Activated naive CD4-positive, alpha-beta T cell treated with anti-CD3 and anti-CD28 coated beads, Interleukin-2, amount 50 U/mL, for 16 hours (primary cell): ENCODE measurements around the gene OR9Q1.
"Not testable (repeated sequence)": the region's sequence is repeated elsewhere in the genome, so short reads cannot be mapped to it uniquely, and the experiment has no call there.

Experiments
- DNase-seq: peaks from one replicate; pipeline ENCODE4 v3.0.0-alpha.2; 2020

The OR9Q1 gene

DNA sequence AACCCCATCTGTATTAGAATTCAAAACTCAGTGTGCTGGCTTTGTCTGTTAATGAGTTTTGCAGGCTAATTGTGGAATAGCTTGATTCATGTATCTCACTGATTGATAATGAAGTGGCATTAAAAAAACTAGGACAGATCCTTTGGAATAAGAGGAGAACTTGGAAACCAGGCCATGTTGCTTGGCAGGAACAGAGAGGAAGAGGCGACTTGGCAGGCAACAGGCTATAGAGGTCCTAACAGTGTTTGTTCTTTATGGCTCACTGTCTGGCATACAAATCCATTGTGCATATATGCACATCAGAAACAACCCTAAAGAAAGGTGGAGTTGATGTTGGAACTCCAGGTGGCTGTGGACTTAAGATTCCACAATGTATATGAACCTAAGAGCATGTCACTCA lies 119.1 kb downstream of the OR9Q1 start:
- no peak for DNase-seq

DNA sequence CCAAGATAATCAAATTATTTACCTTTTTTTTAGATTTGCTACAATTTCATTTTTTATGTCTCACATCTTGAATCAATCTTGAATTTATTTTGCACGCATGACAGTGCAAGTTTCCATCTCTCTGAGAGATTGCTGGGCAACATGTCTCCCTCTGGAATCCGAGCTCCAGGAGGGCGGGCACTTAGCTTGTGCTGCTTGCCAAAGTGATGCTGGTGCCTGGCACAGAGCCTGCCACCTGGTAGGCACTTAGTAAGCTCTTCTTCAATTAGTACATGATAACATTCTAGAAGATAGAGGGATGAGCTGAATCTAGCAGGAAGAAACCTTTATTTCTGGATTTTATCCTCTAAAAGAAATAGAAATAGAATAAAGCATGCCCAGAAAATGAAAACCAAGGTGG lies 129.1 kb downstream of the OR9Q1 start:
- DNase-seq: no peak

DNA sequence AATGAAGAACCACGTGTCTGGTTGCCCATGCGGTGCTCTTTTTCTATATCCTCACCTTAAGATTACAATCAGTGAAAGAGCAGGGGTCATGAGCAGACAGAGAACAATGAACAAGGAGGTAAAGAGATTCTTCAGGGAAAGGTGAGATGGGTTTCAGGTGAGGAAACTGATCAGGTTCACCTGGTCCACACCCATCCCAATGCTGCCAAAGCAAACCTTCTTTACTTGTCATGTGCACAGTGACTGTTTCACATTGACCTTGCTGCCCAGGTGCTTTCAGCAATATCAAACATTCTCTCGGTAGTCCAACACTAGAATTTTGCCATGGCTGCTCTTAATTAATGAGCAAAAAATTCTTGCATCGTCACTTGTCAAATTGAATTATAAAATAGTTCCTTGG lies 140.7 kb downstream of the OR9Q1 start:
- no peak for DNase-seq

DNA sequence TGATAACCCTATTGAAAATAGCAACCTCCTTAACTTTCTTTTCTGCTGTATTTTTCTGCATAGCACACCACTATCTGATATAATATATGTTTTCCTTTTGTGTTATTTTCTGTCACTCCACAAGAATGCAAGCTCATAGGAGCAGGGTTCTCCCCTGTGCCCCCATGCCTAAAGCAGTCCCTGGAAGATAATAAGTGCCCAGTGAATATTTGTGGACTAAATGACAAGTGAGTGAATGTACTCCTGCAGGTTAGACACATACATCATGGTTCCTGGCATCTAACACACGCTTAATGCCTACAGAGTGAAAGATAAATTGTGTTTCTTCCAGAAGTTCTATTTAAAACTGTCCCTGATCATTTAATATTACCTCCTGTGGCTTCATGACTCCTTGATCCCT lies 141.3 kb downstream of the OR9Q1 start:
- no peak for DNase-seq

DNA sequence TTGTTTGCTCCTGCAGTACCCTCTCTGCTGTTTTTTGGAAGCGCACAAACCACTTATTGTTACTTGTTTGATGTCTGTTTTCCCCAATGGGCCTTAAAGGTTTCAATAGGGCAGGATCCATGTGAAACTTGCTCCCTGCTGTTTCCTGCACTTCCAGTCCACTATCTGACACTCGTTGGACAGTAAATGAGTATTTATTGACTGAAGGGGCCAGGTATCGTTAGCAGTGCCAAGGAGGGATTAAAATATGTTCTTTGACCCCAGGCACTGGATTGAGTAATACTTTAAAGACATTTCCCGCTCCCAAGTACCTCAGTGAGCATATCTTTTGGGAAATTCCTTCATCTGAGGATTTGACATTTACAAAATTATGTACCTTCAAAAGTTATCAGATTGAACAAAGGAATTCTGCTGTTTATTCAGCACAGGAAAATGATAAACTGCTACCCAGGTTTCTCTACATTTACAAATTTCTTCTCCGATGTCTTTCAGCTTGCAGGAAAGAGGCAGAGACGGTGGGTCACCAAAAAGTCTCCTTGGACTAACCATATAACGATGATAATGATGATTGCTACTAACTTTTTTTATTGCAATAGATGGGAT lies 141.9 kb downstream of the OR9Q1 start:
- DNase-seq: no peak

DNA sequence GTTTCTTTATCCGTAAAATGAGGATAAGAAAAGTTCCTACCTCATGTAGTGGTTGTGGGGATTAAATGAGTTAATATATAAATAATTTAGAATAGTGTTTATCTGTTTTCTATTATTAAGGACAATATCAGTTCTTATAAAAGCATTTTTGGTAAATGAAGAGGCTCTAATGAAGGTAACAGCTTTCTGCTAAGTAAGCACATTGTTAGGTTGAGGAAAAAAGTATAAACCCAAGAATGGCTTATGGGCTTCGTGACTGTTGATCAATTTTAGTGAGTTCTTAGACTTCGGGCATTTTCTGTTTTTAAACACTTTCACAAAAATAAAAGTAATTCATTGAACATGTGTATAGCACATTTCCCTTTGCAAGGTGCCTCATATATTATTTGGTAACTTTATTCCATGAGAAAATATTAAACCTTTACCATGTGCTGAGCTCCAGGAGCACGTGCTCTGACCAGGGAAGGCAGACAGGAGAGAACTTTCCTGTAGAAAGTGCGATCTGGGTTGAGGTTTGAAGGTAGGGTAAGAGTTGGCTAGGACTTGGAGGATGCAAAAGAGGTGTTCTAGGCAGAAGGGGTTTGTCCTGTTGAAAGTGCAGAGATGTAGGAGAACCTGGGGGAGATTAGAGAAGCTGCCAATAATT lies 153.9 kb downstream of the OR9Q1 start:
- DNase-seq: no peak

DNA sequence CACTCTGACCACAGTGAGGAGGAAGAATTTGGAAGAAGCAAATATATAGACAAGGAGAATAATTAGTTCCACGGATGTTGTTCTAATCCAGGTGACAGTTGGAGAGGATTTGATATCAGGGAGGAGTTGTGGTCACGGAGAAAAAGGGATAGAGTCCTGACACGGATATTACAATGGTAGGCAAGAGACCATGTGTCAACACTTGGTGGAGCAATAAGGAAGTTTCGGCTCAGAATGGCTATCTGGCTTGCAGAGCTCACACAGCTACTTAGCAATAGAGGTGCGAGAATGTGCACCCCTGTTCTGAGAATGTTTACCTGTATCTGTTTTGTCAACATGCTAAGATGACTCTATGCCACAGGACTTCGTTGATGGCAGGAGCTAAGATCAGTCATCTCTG lies 154.8 kb downstream of the OR9Q1 start:
- DNase-seq: no peak

DNA sequence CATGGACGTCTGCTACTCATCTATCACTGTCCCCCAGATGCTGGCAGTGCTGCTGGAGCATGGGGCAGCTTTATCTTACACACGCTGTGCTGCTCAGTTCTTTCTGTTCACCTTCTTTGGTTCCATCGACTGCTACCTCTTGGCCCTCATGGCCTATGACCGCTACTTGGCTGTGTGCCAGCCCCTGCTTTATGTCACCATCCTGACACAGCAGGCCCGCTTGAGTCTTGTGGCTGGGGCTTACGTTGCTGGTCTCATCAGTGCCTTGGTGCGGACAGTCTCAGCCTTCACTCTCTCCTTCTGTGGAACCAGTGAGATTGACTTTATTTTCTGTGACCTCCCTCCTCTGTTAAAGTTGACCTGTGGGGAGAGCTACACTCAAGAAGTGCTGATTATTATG lies 156.0 kb downstream of the OR9Q1 start:
- DNase-seq: no peak

DNA sequence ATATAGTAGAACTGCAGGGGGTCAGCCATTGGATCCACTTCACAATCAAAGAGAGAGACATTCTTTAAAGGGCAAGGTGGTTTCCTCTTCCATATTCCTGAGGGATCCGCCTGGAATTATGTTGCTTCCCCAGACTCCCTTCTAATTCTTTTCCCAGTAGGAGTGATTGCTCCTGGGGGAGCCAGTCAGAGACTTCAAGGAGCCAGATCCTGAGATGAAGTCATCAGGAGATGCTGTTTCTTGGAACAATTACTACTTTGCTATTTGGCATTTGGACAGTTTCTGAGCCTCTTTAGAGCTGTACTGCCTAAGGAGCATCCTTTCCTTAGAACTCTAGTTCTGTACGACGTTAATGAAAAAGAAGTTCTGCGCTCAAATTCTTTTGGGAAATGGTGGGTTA lies 163.3 kb downstream of the OR9Q1 start:
- DNase-seq: no peak

DNA sequence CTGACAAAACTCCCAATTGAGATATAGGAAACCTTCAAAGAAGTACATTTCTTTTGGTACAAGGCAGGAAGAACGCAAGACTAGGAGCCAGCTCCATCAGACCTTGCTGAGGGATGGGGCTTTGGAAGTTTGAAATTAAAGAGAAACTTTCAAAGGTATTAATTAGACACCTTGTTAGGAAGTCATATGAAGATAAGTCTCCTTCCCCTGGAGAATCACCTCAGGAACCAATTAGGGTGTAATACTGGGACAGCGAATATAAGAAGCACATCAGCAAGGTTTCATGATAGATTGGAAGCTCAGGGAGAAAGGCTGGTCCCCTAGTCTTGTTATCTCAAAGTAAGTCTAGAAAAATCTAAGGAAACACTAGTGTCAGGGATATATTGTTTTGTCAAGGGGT lies 165.1 kb downstream of the OR9Q1 start, which contains the start of gene OR9Q2:
Gene OR9Q2, plus strand, starts transcription at position 301 of the 400 bp plus-strand sequence. CDS start 1,421 bp downstream, outside the sequence.
- no peak for DNase-seq

DNA sequence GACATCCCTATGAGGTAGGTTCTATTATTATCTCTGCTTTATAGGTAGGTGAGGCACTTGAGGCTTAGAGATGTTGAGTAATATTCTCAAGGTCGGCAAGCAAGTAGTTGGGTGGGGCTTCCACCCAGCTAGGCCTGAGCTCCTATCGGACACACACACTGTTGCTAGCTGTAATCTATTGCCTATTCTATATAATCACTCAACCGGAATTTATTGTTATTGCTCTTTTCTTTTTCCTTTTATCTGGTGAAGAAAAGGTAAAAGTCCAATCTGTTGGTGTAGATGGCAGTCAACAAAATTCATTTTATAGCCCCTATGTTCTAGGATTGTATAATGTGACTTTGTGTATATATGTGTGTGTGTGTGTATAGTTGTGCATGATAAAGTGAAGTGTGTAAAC lies 168.5 kb downstream of the OR9Q1 start:
- no peak for DNase-seq

DNA sequence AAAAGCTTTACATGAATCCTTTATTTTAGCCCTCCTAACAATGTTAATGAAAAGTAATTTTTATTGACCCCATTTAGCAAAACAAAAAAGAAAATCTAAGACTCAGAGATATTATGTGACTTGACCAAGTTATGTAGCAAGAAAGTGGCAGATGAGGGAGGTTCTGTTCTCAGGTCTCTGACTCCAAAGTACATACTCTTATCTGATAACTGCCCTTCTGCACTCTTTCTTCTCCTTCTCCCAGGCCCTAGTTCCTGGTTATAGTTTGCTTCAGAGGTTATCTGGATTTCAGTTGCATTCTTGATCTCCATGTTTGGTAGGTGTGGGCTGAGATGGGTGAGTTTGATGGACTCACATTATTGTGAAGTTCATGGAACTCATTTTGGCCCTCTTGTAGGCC lies 169.7 kb downstream of the OR9Q1 start:
- no peak for DNase-seq

DNA sequence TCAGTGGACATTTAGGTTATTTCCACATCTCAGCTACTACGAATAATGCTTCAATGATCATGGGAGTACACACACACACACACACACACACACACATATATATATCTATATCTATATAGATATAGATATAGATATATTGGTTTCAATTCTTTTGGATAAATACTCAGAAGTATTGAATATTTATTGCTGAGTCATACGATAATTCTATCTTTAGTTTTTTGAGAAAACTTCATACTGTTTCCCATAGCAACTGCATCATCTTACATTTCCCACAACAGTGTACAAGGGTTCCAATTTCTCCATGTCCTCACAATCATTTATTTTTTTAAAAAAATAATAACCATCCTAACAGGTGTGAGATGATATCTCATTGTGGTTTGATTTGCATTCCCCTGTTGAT lies 172.3 kb downstream of the OR9Q1 start:
- DNase-seq: no peak

DNA sequence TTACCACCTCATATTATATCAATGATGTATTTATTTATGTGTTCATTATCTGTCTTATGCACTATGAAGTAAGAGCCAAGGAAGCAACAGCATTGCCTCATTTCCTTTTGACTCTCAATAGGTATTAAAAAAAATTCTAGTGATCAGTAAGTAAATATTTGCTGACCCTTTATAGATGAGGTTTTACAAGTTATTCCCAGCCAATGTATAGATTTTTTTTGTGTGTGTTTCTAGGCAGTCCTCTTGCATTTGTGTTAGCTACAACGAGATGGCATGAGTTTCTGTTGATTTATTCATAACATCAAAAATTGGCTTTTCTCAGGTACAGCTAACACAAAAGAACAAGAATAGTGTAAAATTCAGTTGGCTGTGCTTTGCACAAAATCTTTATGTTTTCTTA lies 175.6 kb downstream of the OR9Q1 start:
- no peak for DNase-seq

DNA sequence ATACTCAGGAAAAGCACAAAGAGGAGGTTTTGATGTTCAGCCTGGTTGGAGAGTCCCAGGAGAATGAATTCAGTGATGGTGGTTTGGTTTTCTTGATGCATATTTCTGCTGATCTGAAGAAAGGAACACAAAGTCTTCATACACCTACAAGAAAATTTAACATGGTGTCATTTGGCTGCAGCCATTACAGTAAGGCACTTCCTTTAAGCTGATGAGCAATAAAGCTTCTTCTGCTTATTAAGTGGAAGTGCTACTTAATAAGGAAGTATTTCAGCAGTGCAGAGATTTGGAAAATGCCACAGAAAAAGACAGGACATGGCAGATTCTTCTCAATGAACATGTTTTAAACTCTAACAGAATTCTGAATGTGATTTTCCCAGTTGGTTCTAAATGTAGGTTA lies 180.4 kb downstream of the OR9Q1 start, which contains the start of gene OR1S2:
Gene OR1S2, minus strand, starts transcription at position 101 of the 400 bp plus-strand sequence. Its CDS starts 0 bp downstream, at position 101.
- DNase-seq: no peak

DNA sequence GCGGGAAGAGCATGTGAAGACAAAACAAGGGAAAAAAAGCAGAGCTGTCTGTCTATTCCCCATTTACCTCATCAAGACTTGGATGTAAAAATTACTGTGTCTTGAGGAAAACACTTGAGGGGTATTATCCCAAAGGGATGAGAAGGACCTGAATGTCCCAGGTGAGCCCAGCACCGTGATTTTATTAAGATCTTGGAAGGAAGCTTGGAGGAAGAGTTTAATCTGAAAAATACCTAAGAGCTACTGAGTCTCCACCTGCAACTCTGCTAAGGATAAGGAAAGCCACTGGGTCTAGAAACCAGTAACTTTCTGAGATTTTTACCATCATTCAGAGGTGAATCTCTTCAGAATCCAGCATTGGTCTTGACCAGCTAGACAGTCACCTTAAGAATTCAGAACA lies 188.7 kb downstream of the OR9Q1 start, which contains the start of gene OR1S1:
Gene OR1S1, plus strand, starts transcription at position 301 of the 400 bp plus-strand sequence.
- not testable (repeated sequence) for DNase-seq

DNA sequence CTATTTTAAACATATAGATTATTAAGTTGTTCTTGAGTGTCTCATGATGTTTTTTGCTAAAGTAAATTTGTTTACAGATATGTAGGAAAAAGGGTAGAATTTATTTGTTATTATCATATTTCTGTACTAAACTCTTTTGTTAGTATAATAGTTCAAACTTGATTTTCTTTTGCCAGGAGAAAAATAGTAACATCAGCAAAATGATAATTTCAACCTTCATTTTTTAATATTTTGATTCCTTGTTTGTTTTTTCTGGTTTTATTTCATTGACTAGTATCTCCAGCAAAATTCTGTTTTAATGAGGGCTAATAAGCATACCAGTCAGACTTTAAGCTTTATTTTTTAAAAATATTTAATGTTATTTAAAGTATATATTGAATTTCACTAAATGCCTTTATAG lies 192.8 kb downstream of the OR9Q1 start:
- no peak for DNase-seq

DNA sequence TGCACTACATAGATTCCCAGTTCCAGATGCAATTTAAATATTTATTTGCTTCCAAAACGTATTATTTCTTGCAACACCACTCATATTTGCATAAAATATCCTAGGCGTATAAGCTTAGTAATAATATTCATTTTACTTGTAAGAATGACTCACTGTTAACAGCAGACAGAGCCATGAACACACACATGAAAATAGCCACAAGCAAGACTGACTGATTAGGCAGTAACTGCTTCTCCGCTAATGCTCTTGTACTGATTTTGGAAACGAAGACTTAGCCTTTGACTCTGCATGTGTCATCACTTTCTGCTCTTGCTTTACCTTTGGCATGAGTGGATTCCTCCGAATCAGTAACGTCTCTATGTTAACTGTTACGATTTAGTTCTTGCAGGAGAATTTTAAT lies 199.0 kb downstream of the OR9Q1 start:
- no peak for DNase-seq

DNA sequence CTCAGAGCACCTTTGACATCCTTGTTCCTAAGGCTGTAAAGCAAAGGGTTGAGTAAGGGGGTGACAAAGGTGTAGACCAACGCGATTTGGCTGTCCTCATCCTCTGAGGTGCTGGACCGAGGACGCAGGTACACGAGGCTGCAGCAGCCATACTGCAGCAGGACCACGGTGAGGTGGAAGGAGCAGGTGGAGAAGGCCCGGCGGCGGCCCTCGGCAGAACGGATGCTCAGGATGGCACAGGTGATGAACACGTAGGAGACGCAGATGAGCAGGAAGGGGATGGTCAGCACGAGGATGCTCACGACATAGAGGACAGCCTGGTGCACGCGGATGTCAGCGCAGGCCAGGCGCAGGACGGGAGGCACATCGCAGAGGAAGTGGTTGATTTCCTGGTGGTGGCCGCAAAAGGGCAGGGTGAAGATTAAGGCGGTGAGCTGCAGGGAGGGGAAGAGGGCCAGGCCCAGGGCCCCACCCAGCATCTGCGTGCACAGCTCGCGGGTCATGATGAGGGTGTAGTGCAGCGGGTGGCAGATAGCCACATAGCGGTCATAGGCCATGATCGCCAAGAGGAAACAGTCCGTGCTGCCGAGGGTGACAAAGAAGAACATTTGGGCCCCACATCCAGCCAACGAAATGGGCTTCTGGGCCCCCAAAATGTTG lies 204.4 kb downstream of the OR9Q1 start:
- no peak for DNase-seq
